Measurements from ENCODE around the gene NONO. TPM values are rescaled to one million over a fixed set of nuclear protein-coding genes. Genes with fewer than 3 reads are reported as not detected.
"Not testable (repeated sequence)": the region's sequence is repeated elsewhere in the genome, so short reads cannot be mapped to it uniquely, and the experiment has no call there.

NONO gene
- total and polyA plus RNA-seq, 2 experiments from 2014 or later, result 342 to 656 TPM

- TF ChIP-seq STAT1 (IDR thresholded peaks at IDR 0.05; ENCODE audit: unreplicated experiment), result no peak
These were observed 29.1 kb upstream of the NONO start, which contains the start of gene ZMYM3 (continued) for GRCh38 chrX:71254092-71254963.

- H3K36me3 Mint-ChIP-seq (ENCODE audit: low read depth), result peaks cover 4% of the 10 kb centered on the region
- peaks cover 16% of the 10 kb centered on the region for H3K4me1 Mint-ChIP-seq
- H3K4me1 ChIP-seq (ENCODE audit: insufficient read depth), result peaks cover 10% of the 10 kb centered on the region
- no peak for TF ChIP-seq ZNF114 (CRISPR knock-in tag; IDR thresholded peaks at IDR 0.05)
- TF ChIP-seq REST (IDR thresholded peaks at IDR 0.05; ENCODE audit: unreplicated experiment), result no peak
- no peak for TF ChIP-seq CREB1 (CRISPR knock-in tag; IDR thresholded peaks at IDR 0.05; ENCODE audit: low read depth)
- no peak for TF ChIP-seq ZNF331 (CRISPR knock-in tag; IDR thresholded peaks at IDR 0.05; ENCODE audit: low read depth)
- TF ChIP-seq EZH2 (IDR thresholded peaks at IDR 0.05; ENCODE audit: low read depth, unreplicated experiment), result no peak
- TF ChIP-seq EZH2phosphoT487 (IDR thresholded peaks at IDR 0.05; ENCODE audit: unreplicated experiment), result no peak
- no peak for TF ChIP-seq JUNB (IDR thresholded peaks at IDR 0.05; ENCODE audit: unreplicated experiment)
- no peak for TF ChIP-seq STAT1 (IDR thresholded peaks at IDR 0.05; ENCODE audit: unreplicated experiment)
- TF ChIP-seq POLR2AphosphoS5 (IDR thresholded peaks at IDR 0.05; ENCODE audit: low read depth), result no peak
- H3K27me3 ChIP-seq (ENCODE audit: insufficient read depth), result no peaks in the 10 kb centered on the region
- no peaks in the 10 kb centered on the region for H3K9me3 Mint-ChIP-seq
- H3K4me3 Mint-ChIP-seq, result peak overlapping the region; percentile 92
- no peaks in the 10 kb centered on the region for H3K36me3 ChIP-seq (ENCODE audit: insufficient read depth)
- no peaks in the 10 kb centered on the region for H3K9me2 ChIP-seq (ENCODE audit: insufficient read depth)
- peak overlapping the region; percentile 84 for H3K4me2 ChIP-seq
- DNase-seq (ENCODE audit: low spot score) (no peak), ATAC-seq (no peak)
- H2AFZ ChIP-seq, result no peak overlapping the region
- H3K4me3 ChIP-seq, result peak overlapping the region; percentile 89; the same call in 1 of the 2 replicates
- H3K27me3 Mint-ChIP-seq (ENCODE audit: insufficient read depth, low read depth, poor library complexity), result peaks cover 4% of the 10 kb centered on the region
- H4K20me1 ChIP-seq (replicated peaks; ENCODE audit: insufficient read depth), result no peaks in the 10 kb centered on the region; the same call in 1 of the 2 replicates
- peaks cover 16% of the 10 kb centered on the region for H3K79me2 ChIP-seq (replicated peaks; ENCODE audit: insufficient read depth)
- H3K27ac Mint-ChIP-seq, result 0 out of 2 replicates have a peak overlapping the region, but pooled peaks have one; percentile 10
- no peaks in the 10 kb centered on the region for H3F3A ChIP-seq (replicated peaks; ENCODE audit: low read depth)
- H3K27ac ChIP-seq (ENCODE audit: low read depth), result no peak overlapping the region
These were observed 27.4 kb upstream of the NONO start for GRCh38 chrX:71256051-71256450.

- Histone ChIP-seq H4K20me1 (replicated peaks; ENCODE audit: insufficient read depth) (no peaks in the 10 kb centered on the region), H3F3A (replicated peaks; ENCODE audit: low read depth) (no peaks in the 10 kb centered on the region), H3K9me2 (ENCODE audit: insufficient read depth) (no peaks in the 10 kb centered on the region), H3K36me3 (ENCODE audit: insufficient read depth) (no peaks in the 10 kb centered on the region), H2AFZ (no peak overlapping the region), H3K27ac (ENCODE audit: low read depth) (no peak overlapping the region), H3K79me2 (replicated peaks; ENCODE audit: insufficient read depth) (peaks cover 13% of the 10 kb centered on the region), H3K4me3 (no peak overlapping the region), H3K4me2 (no peak overlapping the region), H3K4me1 (ENCODE audit: insufficient read depth) (peaks cover 10% of the 10 kb centered on the region), H3K27me3 (ENCODE audit: insufficient read depth) (no peaks in the 10 kb centered on the region)
- peaks cover 12% of the 10 kb centered on the region for H3K4me1 Mint-ChIP-seq
- TF ChIP-seq NANOG (IDR thresholded peaks at IDR 0.05; ENCODE audit: borderline replicate concordance) (no peak), CREB1 (CRISPR knock-in tag; IDR thresholded peaks at IDR 0.05; ENCODE audit: low read depth) (no peak), ZNF331 (CRISPR knock-in tag; IDR thresholded peaks at IDR 0.05; ENCODE audit: low read depth) (no peak), JUNB (IDR thresholded peaks at IDR 0.05; ENCODE audit: unreplicated experiment) (no peak), ETS1 (IDR thresholded peaks at IDR 0.05) (no peak), EZH2phosphoT487 (IDR thresholded peaks at IDR 0.05; ENCODE audit: unreplicated experiment) (no peak)
- H3K27me3 Mint-ChIP-seq (ENCODE audit: insufficient read depth, low read depth, poor library complexity), result peaks cover 4% of the 10 kb centered on the region
- no peaks in the 10 kb centered on the region; the same call in 2 of the 3 replicates for H3K36me3 Mint-ChIP-seq (ENCODE audit: low read depth)
- no peak overlapping the region for H3K4me3 Mint-ChIP-seq
- no peaks in the 10 kb centered on the region for H3K9me3 Mint-ChIP-seq
- DNase-seq (ENCODE audit: low spot score) (no peak), ATAC-seq (no peak)
- no peak overlapping the region for H3K27ac Mint-ChIP-seq
These were observed 26.6 kb upstream of the NONO start for GRCh38 chrX:71256856-71257255.

- not testable (repeated sequence) for H4K20me1 ChIP-seq (replicated peaks; ENCODE audit: insufficient read depth); H3K79me2 ChIP-seq (replicated peaks; ENCODE audit: insufficient read depth); H3K9me3 Mint-ChIP-seq; H3K4me2 ChIP-seq; H3K27me3 ChIP-seq (ENCODE audit: insufficient read depth); H3K36me3 Mint-ChIP-seq (ENCODE audit: low read depth); H3F3A ChIP-seq (replicated peaks; ENCODE audit: low read depth); H3K4me3 Mint-ChIP-seq; H3K4me3 ChIP-seq; H3K27ac Mint-ChIP-seq; H3K27ac ChIP-seq (ENCODE audit: low read depth); DNase-seq (ENCODE audit: low spot score); H2AFZ ChIP-seq; ATAC-seq; H3K9me2 ChIP-seq (ENCODE audit: insufficient read depth); H3K36me3 ChIP-seq (ENCODE audit: insufficient read depth); H3K4me1 Mint-ChIP-seq; H3K27me3 Mint-ChIP-seq (ENCODE audit: insufficient read depth, low read depth, poor library complexity); H3K4me1 ChIP-seq (ENCODE audit: insufficient read depth)
These were observed 14.8 kb upstream of the NONO start for GRCh38 chrX:71268624-71269023.

Measured in GM23338 (cell line).